HG03135 (cell line): ENCODE measurements around the gene ZNF668.
A peak's percentile ranks its signal among the peaks of the same experiment; 100 is the strongest.
"Not testable (repeated sequence)": the region's sequence is repeated elsewhere in the genome, so short reads cannot be mapped to it uniquely, and the experiment has no call there.

Experiments
- ATAC-seq: cut with Tn5 transposase; IDR thresholded peaks from one replicate; pipeline ENCODE4 v1.9.1; 2021; ENCODE audit warnings: mild to moderate bottlenecking, moderate library complexity; ENCODE audit not compliant: unreplicated experiment

ZNF668 gene

GRCh38 chr16:31061126-31061812 lies 12.8 kb downstream of the ZNF668 start:
- no peak for ATAC-seq

GRCh38 chr16:31055613-31056012 lies 18.4 kb downstream of the ZNF668 start:
- no peak for ATAC-seq

GRCh38 chr16:31052114-31052513 lies 21.9 kb downstream of the ZNF668 start:
- no peak for ATAC-seq

GRCh38 chr16:31050280-31051030 lies 23.6 kb downstream of the ZNF668 start:
- ATAC-seq = no peak

GRCh38 chr16:31043898-31044481 lies 30.1 kb downstream of the ZNF668 start:
- ATAC-seq = no peak

GRCh38 chr16:31043352-31043751 lies 30.7 kb downstream of the ZNF668 start:
- ATAC-seq = no peak

- ATAC-seq = no peak
These were observed 31.2 kb downstream of the ZNF668 start for GRCh38 chr16:31042866-31043265.

- ATAC-seq = no peak
These were observed 35.0 kb downstream of the ZNF668 start for GRCh38 chr16:31038993-31039392.

GRCh38 chr16:31036691-31037090 lies 37.3 kb downstream of the ZNF668 start:
- ATAC-seq = no peak

GRCh38 chr16:31033709-31034492 lies 40.1 kb downstream of the ZNF668 start:
- ATAC-seq = peak; percentile 35

- ATAC-seq = peak; percentile 71
These were observed 41.0 kb downstream of the ZNF668 start, which contains the start of gene STX4 for GRCh38 chr16:31032736-31033708. Gene STX4 (plus strand): TSS chr16:31033558. CDS start chr16:31033806, 248 bp downstream.

GRCh38 chr16:31031276-31031675 lies 42.8 kb downstream of the ZNF668 start:
- ATAC-seq = no peak

- no peak for ATAC-seq
These were observed 44.8 kb downstream of the ZNF668 start for GRCh38 chr16:31029272-31029671.

GRCh38 chr16:31025339-31025738 lies 48.7 kb downstream of the ZNF668 start:
- no peak for ATAC-seq

GRCh38 chr16:31023627-31024226 lies 50.3 kb downstream of the ZNF668 start:
- no peak for ATAC-seq

- no peak for ATAC-seq
These were observed 50.8 kb downstream of the ZNF668 start for GRCh38 chr16:31023252-31023602.

- no peak for ATAC-seq
These were observed 51.3 kb downstream of the ZNF668 start for GRCh38 chr16:31022544-31023251.

- ATAC-seq = no peak
These were observed 53.5 kb downstream of the ZNF668 start for GRCh38 chr16:31020536-31020935.

GRCh38 chr16:31017756-31018155 lies 56.3 kb downstream of the ZNF668 start:
- ATAC-seq = not testable (repeated sequence)
